GM21825 (cell line): ENCODE results near the gene ZMIZ1.

Experiments used
- ATAC-seq: cut with Tn5 transposase; IDR thresholded peaks from one replicate; pipeline ENCODE4 v1.9.1; 2021; ENCODE audit warnings: mild to moderate bottlenecking, moderate library complexity; ENCODE audit not compliant: unreplicated experiment

Gene ZMIZ1

DNA sequence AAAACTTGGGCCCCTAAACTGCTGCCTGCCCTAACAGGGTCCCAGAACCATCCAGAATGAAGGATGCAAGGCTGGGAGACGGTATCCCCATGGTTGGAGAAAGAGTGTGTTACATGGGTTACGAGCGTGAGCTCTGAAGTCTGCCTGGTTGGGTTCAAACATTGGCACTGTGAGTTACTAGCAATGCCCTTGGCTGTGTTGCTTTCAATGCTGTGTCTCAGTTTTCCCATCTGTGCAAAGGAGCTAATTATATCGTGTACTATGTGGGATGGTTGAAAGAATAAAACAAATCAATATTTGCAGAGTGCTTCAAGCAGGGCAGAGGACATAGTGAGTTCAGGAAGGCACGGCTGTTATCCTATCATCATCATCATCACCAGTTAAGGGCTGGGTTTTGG, 114.7 kb downstream of the ZMIZ1 start:
- no peak for ATAC-seq

DNA sequence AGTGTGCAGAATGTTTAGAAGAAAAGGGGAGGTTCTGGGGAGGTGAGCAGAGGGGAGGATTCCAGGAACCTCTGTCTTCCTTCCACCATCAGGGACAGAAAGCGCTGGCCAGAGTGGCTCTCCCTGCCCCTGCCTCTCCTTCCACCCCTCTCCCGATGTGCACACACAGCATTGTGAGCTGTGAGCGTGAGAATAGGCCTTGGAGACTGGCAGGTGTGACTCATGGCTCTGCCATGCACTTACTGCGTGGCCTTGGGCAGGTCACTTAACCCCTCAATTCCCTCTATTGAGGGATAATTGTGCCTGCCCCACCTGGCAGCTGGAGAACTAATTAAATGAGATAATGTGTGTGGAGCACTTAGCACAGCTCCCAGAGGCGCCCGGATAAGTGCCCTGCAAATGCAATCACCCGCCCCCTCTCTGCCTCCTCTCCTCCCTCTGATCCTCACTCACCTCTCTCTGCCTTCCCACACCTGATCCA, 115.4 kb downstream of the ZMIZ1 start:
- ATAC-seq: no peak

DNA sequence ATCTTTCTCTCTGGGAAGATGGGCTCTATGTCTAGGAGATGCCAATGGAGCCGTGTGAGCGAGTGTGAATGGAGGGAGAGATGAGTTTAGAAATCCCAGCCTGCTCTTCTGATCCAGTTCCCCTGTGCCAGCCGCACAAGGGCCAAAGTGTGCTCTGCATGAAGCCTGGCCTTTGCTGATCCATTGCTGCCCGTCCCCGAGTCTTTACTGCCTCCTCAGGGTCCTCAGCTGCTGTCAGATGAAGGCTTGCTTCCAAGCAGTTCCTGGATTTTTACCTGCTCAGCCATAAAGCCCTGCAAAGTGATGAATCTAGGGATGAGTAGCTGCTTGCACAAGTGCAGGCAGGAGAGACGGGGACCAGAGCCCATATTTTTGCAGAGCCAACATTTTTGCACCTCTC, 115.9 kb downstream of the ZMIZ1 start:
- no peak for ATAC-seq

DNA sequence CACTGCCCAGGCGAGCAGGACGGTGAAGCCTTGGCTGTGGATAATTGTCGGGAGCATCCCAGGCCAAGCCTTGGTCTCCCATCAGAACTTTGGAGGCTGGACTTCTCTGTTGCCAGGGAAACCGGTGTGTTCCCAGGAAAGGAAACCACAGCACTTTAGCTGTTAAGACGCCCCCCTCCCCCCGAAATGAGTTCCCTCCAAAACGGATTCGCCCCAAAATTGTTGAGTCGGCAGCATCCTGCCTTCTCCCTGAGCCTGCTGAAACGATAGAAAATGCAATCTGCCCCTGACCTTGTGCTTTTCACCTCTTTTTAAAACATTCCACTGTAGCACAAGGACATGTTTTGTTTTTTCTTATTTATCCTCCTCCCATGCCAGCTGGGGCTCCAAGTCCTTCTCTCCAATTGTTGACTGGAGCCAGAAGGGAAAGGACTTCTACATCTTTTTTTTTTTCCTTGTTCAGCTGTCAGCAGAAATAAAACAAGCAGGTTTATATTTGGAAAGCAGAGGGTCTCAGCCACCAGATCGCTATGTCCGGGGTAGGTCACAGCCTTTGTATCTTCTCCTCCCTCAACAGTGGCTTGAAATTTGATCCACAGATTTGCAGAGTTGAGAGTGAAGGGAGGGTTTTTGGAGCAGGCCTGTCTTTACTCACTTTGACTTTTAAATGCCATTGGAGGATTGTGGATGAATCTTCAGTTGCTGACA, 116.5 kb downstream of the ZMIZ1 start:
- no peak for ATAC-seq

DNA sequence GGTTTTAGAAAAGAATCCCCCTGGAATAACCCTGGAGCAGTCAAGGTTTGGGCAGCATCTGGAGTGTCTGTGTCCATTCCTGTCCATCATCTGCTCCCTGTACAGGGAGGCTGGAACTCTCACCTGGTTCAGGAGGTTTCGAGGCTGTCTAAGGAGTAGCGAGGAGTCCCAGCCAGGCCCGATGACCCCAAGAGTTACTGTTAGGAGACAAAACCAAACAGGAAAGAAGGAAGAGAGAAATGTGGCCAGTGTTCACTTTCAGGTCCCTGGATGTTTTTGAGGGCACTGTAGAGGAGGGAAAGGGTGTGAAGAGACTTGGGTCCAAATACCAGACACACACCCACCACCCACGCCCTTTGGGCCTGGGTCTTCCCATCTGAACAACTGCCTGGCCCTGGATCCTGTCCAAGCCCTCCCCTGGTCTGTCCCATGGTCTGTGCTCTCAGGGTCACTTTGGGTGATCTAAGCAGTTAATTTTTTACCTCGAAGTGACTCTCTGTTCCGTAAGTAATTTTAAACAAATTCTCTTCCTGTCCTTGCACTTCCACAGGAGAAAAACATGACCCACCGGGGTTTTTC, 117.1 kb downstream of the ZMIZ1 start:
- no peak for ATAC-seq

DNA sequence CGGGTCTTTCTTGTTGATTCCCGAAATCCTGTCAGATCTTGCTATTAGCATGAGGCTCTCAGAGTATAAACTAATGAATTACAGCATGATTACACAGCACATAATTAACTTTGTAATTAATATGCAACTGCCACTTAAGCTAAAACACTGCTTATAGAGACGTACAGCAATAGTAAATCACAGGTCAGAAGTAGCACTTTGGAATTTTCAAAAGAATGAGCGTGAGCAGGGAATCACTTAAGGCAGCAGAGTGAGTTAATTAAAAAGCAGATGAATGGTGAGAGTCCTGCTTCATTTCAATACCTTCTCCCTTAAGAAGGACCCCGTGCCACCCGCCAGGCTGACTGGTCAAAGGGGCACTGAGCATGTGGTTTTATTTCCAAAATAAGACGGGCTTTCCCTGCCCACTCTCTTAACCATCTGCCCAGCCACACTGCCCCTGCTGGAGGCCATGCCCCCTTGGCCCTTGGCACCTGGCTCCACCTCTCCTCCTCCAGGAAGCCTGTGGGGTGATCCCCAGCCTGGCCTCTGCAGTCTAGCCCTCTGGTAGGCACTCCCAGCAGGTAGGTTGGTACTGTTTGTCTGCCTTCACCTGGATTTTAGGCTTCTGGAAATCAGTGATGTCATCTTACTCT, 117.8 kb downstream of the ZMIZ1 start:
- no peak for ATAC-seq

DNA sequence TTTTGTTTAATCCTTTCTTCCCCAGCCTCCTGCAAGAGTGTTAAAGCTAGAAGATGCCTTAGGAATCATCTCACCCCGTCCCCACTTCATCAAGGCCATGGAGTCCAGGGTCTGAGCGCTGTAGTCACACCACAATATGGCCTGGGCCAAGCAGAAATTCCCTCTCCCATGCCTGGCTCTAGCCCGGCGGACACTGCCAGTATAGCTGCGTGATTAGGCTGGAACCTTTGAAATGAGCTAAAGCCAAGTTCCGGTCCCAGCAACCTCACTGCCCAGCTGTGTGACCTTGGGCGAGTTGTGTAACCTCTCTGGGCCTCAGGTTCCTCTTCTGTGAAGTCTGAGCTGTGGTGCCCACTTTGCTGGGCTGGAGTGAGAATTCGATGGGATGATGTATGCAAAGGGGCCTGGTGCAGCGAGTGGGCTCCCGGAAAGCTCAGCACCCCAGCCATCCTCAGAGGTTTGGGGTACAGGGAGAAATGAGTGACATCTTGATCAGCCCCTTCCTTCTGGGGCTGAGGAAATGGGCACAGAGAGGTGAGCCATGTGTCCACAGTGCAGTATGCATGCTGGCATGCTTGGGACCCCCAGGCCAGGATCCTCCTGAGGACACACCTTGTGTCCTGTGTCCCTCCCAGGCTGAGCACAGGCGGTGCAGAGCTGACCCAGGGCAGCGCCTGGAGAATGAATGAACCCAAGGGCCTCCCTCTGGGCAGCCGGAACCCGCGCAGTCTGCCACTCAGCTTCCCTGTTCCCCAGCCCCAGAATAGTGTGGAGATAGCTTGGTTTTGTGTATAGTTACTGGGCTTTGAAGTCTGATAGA, 118.6 kb downstream of the ZMIZ1 start:
- ATAC-seq: no peak

DNA sequence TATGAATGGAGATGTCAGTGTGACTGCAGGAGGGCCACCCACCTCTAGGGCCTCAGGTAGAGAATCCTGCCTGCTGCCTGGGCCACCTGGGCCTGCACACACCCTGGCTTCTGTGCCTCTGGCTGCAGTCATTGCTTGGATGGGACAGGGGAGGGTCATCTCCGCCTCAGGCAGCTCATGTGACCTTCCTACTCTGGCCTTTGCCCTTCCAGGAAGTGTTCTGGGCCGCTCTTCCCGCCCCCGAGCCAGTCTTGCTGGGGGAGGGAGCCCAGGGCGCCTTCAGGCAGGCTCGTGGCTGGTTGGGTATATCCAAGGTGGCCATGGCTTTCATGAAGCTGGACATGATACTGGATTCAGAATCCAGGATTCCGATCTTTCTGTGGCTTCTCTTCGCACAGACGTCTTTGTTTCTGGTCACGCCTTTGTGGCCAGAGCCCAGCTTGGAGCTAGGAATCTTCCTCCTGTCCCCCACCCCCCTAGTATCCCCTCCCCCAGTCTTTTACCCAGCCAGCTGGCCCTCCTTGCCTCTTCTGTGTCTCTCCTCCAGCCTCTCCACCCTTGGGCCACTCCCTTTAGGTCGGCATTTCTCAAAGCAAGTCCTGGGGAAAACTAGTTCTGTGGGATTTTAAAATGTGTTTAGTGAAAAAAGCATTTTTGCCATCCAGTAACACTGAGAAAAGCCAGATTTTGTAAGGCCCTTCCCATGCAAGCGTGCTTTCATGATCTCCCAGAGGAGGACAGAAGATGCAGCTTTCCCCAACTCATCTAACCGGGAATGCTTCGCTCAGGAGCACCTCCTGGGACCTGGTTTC, 119.6 kb downstream of the ZMIZ1 start:
- ATAC-seq: no peak

DNA sequence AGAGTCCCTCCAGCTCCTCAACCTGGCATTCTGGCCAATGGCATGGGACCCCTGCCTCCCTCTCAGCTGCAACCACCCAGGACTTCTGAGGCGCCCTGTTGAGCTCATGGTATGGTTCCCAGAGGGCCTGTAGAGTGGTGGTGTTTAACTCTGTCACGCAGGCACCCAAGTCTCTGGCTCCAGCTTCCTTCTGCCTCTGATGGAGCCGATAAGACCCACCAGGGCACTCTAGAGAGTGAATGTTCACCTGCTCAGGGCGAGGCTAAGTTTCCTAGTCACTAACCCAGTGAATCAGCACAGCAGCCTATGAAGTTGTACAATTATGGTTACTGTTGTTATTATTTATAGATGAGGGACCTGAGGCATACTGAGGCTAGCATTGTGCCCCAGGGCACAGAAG, 120.4 kb downstream of the ZMIZ1 start:
- no peak for ATAC-seq

DNA sequence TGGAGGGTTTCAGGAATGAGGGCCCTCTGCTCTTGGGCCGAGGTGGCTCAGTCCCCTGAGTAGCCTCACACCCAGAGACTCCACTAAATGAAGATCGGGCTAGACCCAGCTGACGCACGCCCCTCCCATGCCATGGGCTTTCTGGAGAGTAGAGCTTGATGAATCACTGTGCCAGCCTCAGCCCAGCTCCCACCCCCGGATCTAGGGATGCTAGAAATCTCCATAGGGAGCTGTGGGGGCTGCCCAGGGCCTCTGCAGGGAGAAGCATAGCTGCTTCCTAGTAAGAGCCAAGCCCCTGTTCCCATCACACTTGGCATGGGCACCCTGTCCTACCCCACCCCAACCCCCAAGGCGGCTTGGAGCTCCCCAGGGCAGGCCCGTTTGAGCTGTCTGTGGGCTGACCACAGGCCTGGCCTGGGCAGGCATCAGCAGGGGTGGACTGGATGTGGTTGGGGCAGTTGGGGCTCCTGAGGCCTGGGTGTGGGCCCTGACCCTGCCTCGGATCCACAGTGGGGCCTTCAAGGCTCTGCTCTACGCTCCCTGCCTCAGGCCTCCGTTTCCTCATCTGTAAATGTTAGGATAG, 121.2 kb downstream of the ZMIZ1 start:
- no peak for ATAC-seq

DNA sequence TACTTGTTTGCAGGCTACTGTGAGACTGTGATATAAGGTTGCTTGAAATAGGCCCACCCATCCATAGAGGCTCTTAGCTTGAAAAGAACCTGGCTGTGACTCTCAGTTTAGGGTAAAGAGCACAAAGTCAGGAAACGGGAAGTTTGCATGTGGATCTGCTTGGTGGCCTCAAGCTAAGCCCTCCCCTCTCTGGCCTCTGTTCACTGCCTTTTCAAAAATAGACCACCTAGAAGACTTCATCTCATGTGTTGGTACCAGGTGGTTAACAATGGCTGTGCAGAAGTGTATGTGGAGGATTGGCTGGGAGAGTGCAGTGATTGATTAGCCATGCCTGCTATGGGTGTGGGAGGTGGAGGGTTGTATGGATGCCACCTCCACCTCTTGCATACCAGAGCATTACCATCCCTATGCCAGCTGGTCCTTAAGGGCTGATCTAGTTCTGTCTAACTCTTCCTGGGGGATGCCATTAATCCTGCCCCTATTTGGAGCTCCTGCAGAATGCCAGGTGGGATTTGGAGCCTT, 122.0 kb downstream of the ZMIZ1 start:
- ATAC-seq: no peak

DNA sequence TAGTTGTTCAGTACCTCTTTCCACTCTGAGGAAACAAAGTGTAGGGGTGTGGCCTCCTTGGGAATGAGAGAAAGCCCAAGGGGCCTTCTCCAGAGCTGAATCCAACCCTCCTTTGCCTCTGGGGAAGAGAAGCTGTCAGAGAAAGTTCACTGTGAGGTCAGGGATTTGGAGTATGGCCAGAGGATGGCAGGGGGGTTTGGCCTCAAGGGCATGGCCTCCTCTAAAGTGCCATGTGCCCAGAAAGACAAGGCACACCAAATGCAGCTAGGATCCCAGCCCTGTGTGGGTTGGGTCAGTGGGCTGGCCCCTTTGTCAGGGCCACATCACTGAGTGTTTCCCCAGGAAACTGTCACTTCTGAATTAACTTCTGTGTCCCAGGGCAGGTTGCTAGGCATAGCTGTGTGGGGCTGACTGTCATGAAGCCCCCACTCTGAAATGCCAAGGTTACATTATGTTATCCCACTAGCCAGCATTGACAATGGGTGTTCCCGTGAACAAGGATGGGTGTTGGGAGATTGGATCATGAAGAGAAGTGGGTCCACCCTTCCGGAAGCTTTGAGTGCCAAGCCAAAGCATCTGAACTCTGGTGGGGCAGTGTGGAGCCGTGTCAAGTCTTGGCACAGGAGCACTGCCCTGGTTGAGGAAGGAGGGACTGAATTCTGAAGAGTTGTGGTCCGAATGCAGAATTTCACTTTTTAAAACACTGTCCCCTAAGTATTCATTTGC, 123.3 kb downstream of the ZMIZ1 start:
- ATAC-seq: no peak

DNA sequence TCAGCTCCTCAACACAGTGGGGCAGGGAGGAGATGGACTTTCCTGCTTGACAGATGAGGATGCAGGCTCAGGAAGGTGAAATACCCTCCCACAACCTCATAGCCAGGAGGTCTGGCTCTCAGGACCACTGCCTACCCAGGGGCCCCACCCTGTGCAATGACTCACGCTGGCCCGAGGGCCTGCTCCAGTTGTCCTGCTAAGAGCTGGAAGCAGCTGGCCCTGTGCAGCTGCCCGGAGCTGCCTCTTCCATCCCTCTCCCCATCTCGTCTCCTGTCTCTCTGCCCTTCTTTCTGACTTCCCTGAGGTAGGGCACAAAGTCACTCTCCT, 123.9 kb downstream of the ZMIZ1 start:
- no peak for ATAC-seq

DNA sequence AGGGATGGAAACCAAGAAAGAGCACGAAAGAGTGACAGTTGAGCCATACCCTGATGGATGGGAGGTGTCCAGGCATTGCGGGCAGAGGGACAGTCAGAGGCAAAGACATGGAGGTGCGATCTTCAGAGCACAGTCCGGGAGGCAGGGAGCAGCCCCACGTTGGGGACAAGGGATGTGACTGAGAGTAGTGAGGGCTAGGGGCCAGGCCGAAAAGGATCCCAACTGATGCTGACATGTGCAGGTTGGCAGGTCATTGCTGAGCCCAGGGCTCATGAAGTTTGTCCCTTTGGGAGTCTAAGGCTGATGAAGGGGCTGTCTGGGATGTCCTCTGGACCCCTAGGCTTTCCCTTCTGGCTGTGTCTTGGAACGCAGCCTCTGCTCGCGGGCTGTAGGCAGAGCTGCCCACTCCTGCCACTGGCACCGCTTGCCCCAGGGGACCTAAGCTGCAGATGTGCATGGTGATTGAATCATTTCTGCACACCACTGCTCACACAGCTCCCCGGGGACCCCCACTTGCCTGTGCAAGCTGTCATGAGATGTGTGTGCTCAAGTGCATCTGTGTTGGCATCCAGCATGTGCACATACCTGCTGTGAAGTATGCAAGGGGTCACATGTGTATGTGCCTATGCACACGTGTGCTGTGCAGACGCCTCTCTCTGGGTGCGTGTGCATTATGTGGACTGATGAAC, 125.1 kb downstream of the ZMIZ1 start:
- ATAC-seq: no peak

DNA sequence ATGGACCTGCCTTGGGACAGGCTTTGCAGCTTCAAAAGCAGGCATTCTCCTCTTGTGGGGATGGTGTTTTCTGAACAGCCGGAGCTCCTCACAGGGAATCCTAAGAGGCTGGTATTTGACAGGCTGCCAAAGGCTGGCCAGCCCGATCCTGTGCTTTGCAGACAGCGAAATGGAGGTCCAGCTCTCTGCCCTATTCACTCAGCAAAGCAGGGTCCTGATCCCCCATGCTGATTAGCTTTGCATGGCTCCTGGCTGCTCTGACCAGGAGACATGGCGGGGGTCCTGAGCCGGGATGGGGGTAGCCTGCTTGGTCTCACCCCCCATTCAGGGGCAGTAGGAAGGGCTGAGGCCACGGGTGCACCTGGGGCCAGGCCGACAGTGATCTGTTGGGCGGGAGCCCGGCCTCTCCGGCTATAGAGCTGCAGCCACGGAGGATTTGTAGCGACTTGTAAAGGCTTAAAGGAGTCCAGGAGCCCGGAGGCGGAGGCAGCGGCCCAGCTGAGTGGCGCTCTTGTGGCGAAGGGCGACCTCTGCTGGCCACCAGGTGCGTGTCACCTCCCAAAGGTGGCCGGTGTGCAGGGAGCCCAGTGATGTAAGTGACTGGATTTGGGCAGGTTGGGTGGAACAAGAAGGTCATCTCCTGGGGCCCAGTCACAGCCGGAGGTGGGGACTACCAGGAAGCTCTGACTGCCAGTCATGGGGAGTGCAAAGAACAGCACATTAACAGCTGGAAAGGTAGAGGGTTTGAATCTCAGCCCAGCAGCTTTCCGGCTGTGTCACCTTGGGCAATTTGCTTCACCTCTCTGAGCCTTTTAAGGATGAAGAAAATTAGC, 126.5 kb downstream of the ZMIZ1 start:
- ATAC-seq: peak; percentile 78

DNA sequence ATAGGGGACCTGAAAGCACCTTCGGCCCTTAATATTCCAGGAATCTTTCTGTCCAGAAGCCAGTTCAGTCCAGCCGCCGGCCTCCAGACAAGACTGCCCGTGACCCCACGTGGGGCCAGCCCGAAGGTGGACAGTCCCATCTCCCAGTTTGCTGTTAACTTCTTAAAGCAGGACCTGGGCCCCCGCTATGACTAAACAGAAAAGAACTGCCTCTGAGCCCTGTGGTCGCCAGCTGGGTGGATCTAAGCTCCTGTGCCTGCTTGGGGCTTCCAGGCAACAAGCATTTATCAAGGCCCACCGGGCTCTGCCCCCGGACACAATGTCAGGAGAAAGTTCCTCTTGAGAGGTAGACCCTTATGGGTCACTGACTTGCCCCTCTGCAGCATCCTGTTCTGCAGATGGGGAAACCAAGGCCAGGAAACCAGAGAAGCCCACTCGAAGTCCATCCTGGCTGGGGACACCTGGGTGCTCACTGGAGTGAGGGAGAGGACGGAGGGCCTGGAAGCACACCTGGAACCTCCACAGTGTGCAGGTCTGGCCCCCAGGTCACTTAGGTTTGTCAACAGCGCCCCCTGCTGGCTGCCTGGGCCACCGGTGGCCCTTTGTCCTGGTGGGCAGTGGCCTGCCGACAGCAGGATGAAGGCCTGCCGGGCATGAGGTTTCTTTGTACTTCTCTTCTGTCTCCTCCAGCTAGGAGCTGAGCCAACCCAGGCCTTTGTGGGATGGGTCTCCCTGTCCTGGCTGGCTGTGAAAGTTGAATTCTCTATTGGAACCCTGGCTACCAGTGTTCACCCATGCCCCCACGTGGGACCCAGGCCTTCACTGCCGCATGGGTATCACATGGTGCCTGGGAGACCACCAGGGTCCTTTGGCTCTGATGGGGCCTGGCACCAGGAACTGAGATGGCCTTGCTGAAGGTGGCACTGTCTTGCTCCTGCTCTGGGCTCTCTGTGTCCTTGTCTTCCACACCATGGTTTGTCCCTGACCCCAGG, 128.0 kb downstream of the ZMIZ1 start:
- ATAC-seq: no peak

DNA sequence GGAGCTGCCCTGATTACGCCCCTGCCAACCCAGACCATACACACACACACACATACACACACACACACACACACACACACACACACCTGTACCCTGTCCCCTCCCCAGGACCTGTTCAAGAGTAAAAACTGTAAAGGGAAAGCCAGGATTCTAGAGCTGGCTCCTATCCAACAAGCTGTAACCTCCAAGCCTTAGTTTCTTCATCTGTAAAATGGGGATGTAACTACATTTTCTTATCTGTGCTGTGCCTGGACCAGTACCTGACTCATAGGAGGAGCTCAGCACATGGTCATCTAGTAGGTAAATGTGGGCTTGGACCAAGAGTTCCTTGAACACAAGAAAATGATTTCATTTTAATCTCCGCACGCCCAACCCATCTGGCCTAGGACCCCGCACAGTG, 128.8 kb downstream of the ZMIZ1 start:
- no peak for ATAC-seq
